HEK293 (cell line): ENCODE measurements around the gene HDAC7.

Source experiments
- CTCF ChIA-PET: fragments of 350-600 bp; formaldehyde crosslinking; extraction: SDS; loops from one replicate; lab custom pipeline; 2021; ENCODE audit warnings: antibody characterized with exemption; lab: Yijun Ruan, JAX
- POLR2A ChIA-PET: fragments of 300-600 bp; formaldehyde crosslinking; extraction: SDS; loops from one replicate; lab custom pipeline; 2020; ENCODE audit warnings: antibody characterized with exemption, inconsistent platforms; lab: Yijun Ruan, JAX
- H3K27ac ChIP-seq: fragments of 200-500 bp; sonication (Bioruptor generic); 2 replicates; pipeline ENCODE4 v1.5.1; 2014; ENCODE audit warnings: low read depth, low read length, control low read depth, inconsistent platforms; ENCODE audit errors: extremely low read depth
- H3K36me3 ChIP-seq, 2 experiments: fragments of 200-500 bp in 1 of 2; sonication (Bioruptor generic) in 1 of 2; 1 replicate in 1 of 2; 2 replicates in 1 of 2; pipeline ENCODE4 v1.5.1; 2014 to 2017; ENCODE audit warnings: inconsistent platforms in 2 of 2, low read length in 2 of 2; ENCODE audit not compliant: control insufficient read depth in 2 of 2, insufficient read depth in 1 of 2
- H3K4me1 ChIP-seq: fragments of 200-500 bp; sonication (Bioruptor generic); 2 replicates; pipeline ENCODE4 v1.5.1; 2014; ENCODE audit warnings: mild to moderate bottlenecking, low read length, inconsistent platforms; ENCODE audit not compliant: control insufficient read depth, insufficient read depth
- H3K4me3 ChIP-seq: 2 replicates; pipeline ENCODE4 v1.5.1; 2011; ENCODE audit warnings: low read depth, mild to moderate bottlenecking, control low read depth, low read length, moderate library complexity
- H3K9me3 ChIP-seq: fragments of 200-500 bp; sonication (Bioruptor generic); 2 replicates; pipeline ENCODE4 v1.5.1; 2014; ENCODE audit warnings: low read depth, low read length, inconsistent platforms; ENCODE audit not compliant: control insufficient read depth, insufficient read depth
- EGR2 ChIP-seq: fragments of 450-650 bp; formaldehyde crosslinking; IDR thresholded peaks from 2 replicates; pipeline ENCODE4 v1.5.1; 2016; ENCODE audit warnings: low read depth, missing biosample characterization, missing genetic modification characterization
- GLI2 ChIP-seq: fragments of 450-650 bp; formaldehyde crosslinking; IDR thresholded peaks from 2 replicates; pipeline ENCODE4; 2017; ENCODE audit warnings: missing biosample characterization, missing genetic modification characterization, low read depth, borderline replicate concordance
- ZNF16 ChIP-seq: fragments of 450-650 bp; formaldehyde crosslinking; IDR thresholded peaks from 2 replicates; pipeline ENCODE4 v1.5.1; 2016; ENCODE audit warnings: low read depth, missing biosample characterization, missing genetic modification characterization
- ZNF292 ChIP-seq: fragments of 450-650 bp; formaldehyde crosslinking; IDR thresholded peaks from 2 replicates; pipeline ENCODE4 v1.5.1; 2016; ENCODE audit warnings: low read depth, missing biosample characterization, missing genetic modification characterization, borderline replicate concordance
- ZNF37A ChIP-seq: fragments of 450-650 bp; IDR thresholded peaks from 2 replicates; pipeline ENCODE4 v1.5.1; 2018; ENCODE audit warnings: missing biosample characterization, missing genetic modification characterization
- ZNF529 ChIP-seq: fragments of 450-650 bp; formaldehyde crosslinking; IDR thresholded peaks from 2 replicates; pipeline ENCODE4 v1.5.1; 2017; ENCODE audit warnings: missing genetic modification characterization, missing biosample characterization; ENCODE audit not compliant: insufficient replicate concordance
- ZNF596 ChIP-seq: fragments of 450-650 bp; IDR thresholded peaks from 2 replicates; pipeline ENCODE4 v1.5.0; 2018; ENCODE audit warnings: missing biosample characterization, mild to moderate bottlenecking, missing genetic modification characterization, moderate library complexity
- ZNF654 ChIP-seq: fragments of 450-650 bp; formaldehyde crosslinking; IDR thresholded peaks from 2 replicates; pipeline ENCODE4 v1.5.1; 2016; ENCODE audit warnings: low read depth, missing biosample characterization, missing genetic modification characterization
- ZNF664 ChIP-seq: fragments of 450-650 bp; formaldehyde crosslinking; IDR thresholded peaks from 2 replicates; pipeline ENCODE4 v1.5.1; 2016; ENCODE audit warnings: missing biosample characterization, missing genetic modification characterization
- ZNF747 ChIP-seq: fragments of 450-650 bp; formaldehyde crosslinking; IDR thresholded peaks from 2 replicates; pipeline ENCODE4 v1.5.1; 2016; ENCODE audit warnings: missing biosample characterization, missing genetic modification characterization
- ZNF843 ChIP-seq: fragments of 450-650 bp; formaldehyde crosslinking; IDR thresholded peaks from 2 replicates; pipeline ENCODE4 v1.5.1; 2016; ENCODE audit warnings: missing biosample characterization, missing genetic modification characterization
- ZSCAN30 ChIP-seq: fragments of 450-650 bp; IDR thresholded peaks from 2 replicates; pipeline ENCODE4 v1.5.1; 2018; ENCODE audit warnings: missing biosample characterization, mild to moderate bottlenecking, missing genetic modification characterization, moderate library complexity

Gene HDAC7

GRCh38 chr12:47837190-47838171 is 17.8 kb upstream of the HDAC7 start (continued):
- TF ChIP-seq ZSCAN30 (tag by site-specific recombination): 0 out of 2 replicates have a peak, but pooled peaks have one; percentile 49
- peak; percentile 72 for TF ChIP-seq ZNF654 (tag by site-specific recombination)

GRCh38 chr12:47835831-47836155 is 16.1 kb upstream of the HDAC7 start:
- Histone ChIP-seq H3K9me3 (no peaks in the 10 kb centered on the region), H3K4me3 (no peak overlapping the region)
- no peak for TF ChIP-seq ZNF654 (tag by site-specific recombination)
- no peak for TF ChIP-seq ZNF16 (tag by site-specific recombination)
- no peak for TF ChIP-seq ZNF37A (tag by site-specific recombination)
- TF ChIP-seq, all 188 proteins: peak for 0
- ChIA-PET CTCF (interaction anchor here (0.6 to 16.6 kb wide), 16 partner anchors 16 to 587 kb away, joined by 3 to 271 read pairs (median 6); partner anchors contain the start of genes HDAC7 and SLC48A1), POLR2A (interaction anchor here (0.9 to 2.9 kb wide), 5 partner anchors 16 to 130 kb away, joined by 3 to 10 read pairs (median 4); partner anchors contain the start of genes HDAC7 and RPAP3)
- Histone ChIP-seq H3K27ac (no peak overlapping the region), H3K36me3 (no peaks in the 10 kb centered on the region), H3K4me1 (no peaks in the 10 kb centered on the region)

- Histone ChIP-seq H3K4me3 (no peak overlapping the region), H3K27ac (no peak overlapping the region), H3K9me3 (no peaks in the 10 kb centered on the region), H3K36me3 (no peaks in the 10 kb centered on the region), H3K4me1 (no peaks in the 10 kb centered on the region)
- ChIA-PET POLR2A (interaction anchor here (0.5 to 2.9 kb wide), 6 partner anchors 15 to 129 kb away, joined by 3 to 10 read pairs (median 4); partner anchors contain the start of genes HDAC7 and RPAP3), CTCF (interaction anchor here (0.5 to 16.6 kb wide), 17 partner anchors 16 to 587 kb away, joined by 3 to 271 read pairs (median 4); partner anchors contain the start of genes HDAC7 and SLC48A1)
- TF ChIP-seq ZNF529 (no peak), ZNF664 (tag by site-specific recombination) (no peak), GLI2 (tag by site-specific recombination) (no peak), ZNF596 (tag by site-specific recombination) (no peak), ZNF747 (tag by site-specific recombination) (no peak), ZNF843 (no peak)
Measured at GRCh38 chr12:47835006-47835830, 15.5 kb upstream of the HDAC7 start.

GRCh38 chr12:47834199-47834903 is 14.6 kb upstream of the HDAC7 start:
- H3K36me3 ChIP-seq: no peaks in the 10 kb centered on the region
- CTCF ChIA-PET: interaction anchor here (0.5 to 16.6 kb wide), 12 partner anchors 8 to 355 kb away, joined by 3 to 271 read pairs (median 39); partner anchors contain the start of genes HDAC7, SLC48A1 and TMEM106C
- no peak overlapping the region for H3K4me3 ChIP-seq
- H3K27ac ChIP-seq: no peak overlapping the region
- H3K9me3 ChIP-seq: no peaks in the 10 kb centered on the region
- TF ChIP-seq ZNF292 (tag by site-specific recombination): no peak
- TF ChIP-seq EGR2 (tag by site-specific recombination): peak; percentile 12; the same call in 1 of the 2 replicates
- no peaks in the 10 kb centered on the region; the same call in 1 of the 2 replicates for H3K4me1 ChIP-seq
- POLR2A ChIA-PET: interaction anchor here (0.6 to 2.9 kb wide), 3 partner anchors 13 to 318 kb away, joined by 3 to 10 read pairs (median 3); no protein-coding TSS in a partner anchor
